Heart right ventricle (tissue), 16 donors: ENCODE data around the gene MUCL1. TPM values are rescaled to one million over a fixed set of nuclear protein-coding genes. Genes with fewer than 3 reads are reported as not detected.

Source experiments
- ATAC-seq, 8 donors: fragments of 200-7000 bp; cut with Tn5 transposase; one replicate each; pipeline ENCODE4 v1.9.1; 2020; ENCODE audit warnings: mild to moderate bottlenecking in 8 of 8, moderate library complexity in 8 of 8, moderate number of reproducible peaks in 1 of 8
- DNase-seq, 2 donors: peaks; one replicate each; pipeline ENCODE4 v3.0.0-alpha.2; 2020
- H3K27ac ChIP-seq, 10 donors: fragments of 200-600 bp; sonication (generic) in 2 of 10; one replicate each; pipeline versions ENCODE4 v1.5.0 to v1.8.0; 2020 to 2022; ENCODE audit warnings: mild to moderate bottlenecking in 3 of 10
- H3K27me3 ChIP-seq, 7 donors: fragments of 200-600 bp; one replicate each; pipeline ENCODE4 v1.8.0; 2021 to 2022; ENCODE audit warnings: mild to moderate bottlenecking in 2 of 7
- H3K36me3 ChIP-seq, 9 donors: fragments of 200-600 bp; sonication (generic) in 1 of 9; one replicate each; pipeline versions ENCODE4 v1.5.0 to v1.8.0; 2020 to 2022; ENCODE audit warnings: mild to moderate bottlenecking in 2 of 9
- H3K4me1 ChIP-seq, 9 donors: fragments of 200-600 bp; sonication (generic) in 1 of 9; one replicate each; pipeline versions ENCODE4 v1.5.0 to v1.8.0; 2020 to 2022; ENCODE audit warnings: mild to moderate bottlenecking in 4 of 9
- H3K4me3 ChIP-seq, 10 donors: fragments of 200-600 bp; sonication (generic) in 2 of 10; one replicate each; pipeline versions ENCODE4 v1.5.0 to v1.8.0; 2020 to 2022; ENCODE audit warnings: mild to moderate bottlenecking in 7 of 10, moderate library complexity in 2 of 10
- H3K9me3 ChIP-seq, 11 donors: fragments of 200-600 bp in 10 of 11; sonication (generic) in 2 of 11; one replicate each; pipeline versions ENCODE4 v1.5.0 to v1.8.0; 2013 to 2022; ENCODE audit warnings: mild to moderate bottlenecking in 2 of 11, control low read depth in 1 of 11, moderate library complexity in 1 of 11
- WGBS, 2 donors: extraction: QIAGEN DNeasy Blood & Tissue Kit; methylation state at CpG; one replicate each; pipeline ENCODE4 v1.1.7; 2013; ENCODE audit warnings: inconsistent platforms in 1 of 2; 5-methylcytosine and 5-hydroxymethylcytosine counted together
- intact Hi-C, 10 donors: fragments of 100-400 bp; cut with DNase I; formaldehyde crosslinking; loops; one replicate each; pipeline versions ENCODE4 v1.11.1 to v1.14.2; 2022
- polyA plus RNA-seq, 2 donors: library from polyadenylated mRNA; stranded (reverse); fragments of 200-250 nt; gene quantifications; one replicate each; pipeline ENCODE4 v1.2.3, GENCODE V29; 2013
- total RNA-seq, 10 donors: library from RNA; stranded (reverse); fragmentation: NEBNext Ultra II Directional in 3 of 10; extraction: Animal tissue kit (Norgen Biotek cat#: 25700) in 3 of 10; gene quantifications; one replicate each; pipeline versions ENCODE4 v1.2.1 to v1.2.4, GENCODE V29; 2021 to 2023
- TF ChIP-seq, protein P1 (sequence below), 9 donors: fragments of 200-600 bp; sonication (generic) in 2 of 9; IDR thresholded peaks; one replicate each; pipeline versions ENCODE4 v1.5.0 to v1.8.0; 2021 to 2022; ENCODE audit warnings: antibody characterized with exemption in 9 of 9, mild to moderate bottlenecking in 5 of 9, moderate library complexity in 1 of 9
- donor health status: Arrhythmogenic right ventricular cardiomyopathy.
- donor health status: ischemic (EF 13 %, LVEDD 7.1; RV severe dilation, severe dysfunction).
- donor health status: healthy with polysubstance abuse.
- donor health status: DM: no; HTN: yes; CAD: no.
- donor health status: DM: no; HTN: no; CAD: no.
- donor health status: ischemic (EF 25% LVEDD 6.9; RV normal size, moderate dysfunction).
- donor health status: ischemic (EF 25% LVEDD 5.7; RV mildly dilated, moderate dysfunction).
- donor health status: healthy.
- donor health status: DM: yes; HTN: yes; CAD: no.
- donor health status: Ischemic cardiomyopathy.
- donor health status: ischemic (EF 35%, LVEDD 5.7; RV mildly dilated, moderate dysfunction).
- donor health status: nonischemic (EF 11% LVEDD 7.7; RV severe dilation, severe dysfunction).
- donor health status: DM: yes; HTN: yes; CAD: no.
- donor health status: PGD.
- donor health status: ischemic (EF 29% LVEDD 5.4; RV normal size, mild dysfunction).
- donor health status: nonischemic (EF 23%, LVEDD 6.1; RV moderate dilation, normal function).

MUCL1 gene
- total and polyA plus RNA-seq, 12 donors, result not detected

DNA sequence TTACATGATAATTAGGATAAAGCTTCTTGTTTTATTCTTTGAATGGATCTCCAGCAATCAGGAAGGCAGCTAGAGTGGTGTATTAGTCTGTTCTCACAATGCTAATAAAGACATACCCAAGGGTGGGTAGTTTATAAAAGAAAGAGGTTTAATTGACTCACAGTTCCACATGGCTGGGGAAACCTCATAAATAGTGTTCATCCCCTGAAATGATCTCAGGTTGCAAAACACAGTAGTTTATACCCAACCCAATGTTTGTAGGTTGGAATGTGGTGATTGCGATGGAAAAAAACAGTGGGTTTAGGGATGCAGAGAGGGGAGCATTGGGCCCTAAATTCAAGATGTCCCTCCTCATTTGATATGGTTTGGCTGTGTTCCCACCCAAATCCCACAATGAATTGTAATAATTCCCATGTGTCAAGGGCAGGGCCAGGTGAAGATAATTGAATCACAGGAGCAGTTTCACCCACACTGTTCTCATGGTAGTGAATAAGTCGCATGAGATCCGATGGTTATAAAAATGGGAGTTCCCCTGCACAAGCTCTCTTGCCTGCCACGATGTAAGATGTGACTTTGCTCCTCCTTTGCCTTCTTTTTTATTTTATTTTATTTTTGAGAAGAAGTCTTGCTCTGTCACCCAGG is 11.5 kb downstream of the MUCL1 start:
- intact Hi-C loops, result no loop called here
- TF ChIP-seq, protein P1, sequence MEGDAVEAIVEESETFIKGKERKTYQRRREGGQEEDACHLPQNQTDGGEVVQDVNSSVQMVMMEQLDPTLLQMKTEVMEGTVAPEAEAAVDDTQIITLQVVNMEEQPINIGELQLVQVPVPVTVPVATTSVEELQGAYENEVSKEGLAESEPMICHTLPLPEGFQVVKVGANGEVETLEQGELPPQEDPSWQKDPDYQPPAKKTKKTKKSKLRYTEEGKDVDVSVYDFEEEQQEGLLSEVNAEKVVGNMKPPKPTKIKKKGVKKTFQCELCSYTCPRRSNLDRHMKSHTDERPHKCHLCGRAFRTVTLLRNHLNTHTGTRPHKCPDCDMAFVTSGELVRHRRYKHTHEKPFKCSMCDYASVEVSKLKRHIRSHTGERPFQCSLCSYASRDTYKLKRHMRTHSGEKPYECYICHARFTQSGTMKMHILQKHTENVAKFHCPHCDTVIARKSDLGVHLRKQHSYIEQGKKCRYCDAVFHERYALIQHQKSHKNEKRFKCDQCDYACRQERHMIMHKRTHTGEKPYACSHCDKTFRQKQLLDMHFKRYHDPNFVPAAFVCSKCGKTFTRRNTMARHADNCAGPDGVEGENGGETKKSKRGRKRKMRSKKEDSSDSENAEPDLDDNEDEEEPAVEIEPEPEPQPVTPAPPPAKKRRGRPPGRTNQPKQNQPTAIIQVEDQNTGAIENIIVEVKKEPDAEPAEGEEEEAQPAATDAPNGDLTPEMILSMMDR (IDR thresholded peaks at IDR 0.05), result no peak
- no peaks in the 10 kb centered on the region for H3K9me3 ChIP-seq
- no peak overlapping the region for H3K27ac ChIP-seq
- peaks cover 0 to 10% (median 0%) of the 10 kb centered on the region in 7 donors for H3K27me3 ChIP-seq
- no peak for DNase-seq
- no peaks in the 10 kb centered on the region for H3K4me1 ChIP-seq
- no peak for ATAC-seq
- no peaks in the 10 kb centered on the region for H3K36me3 ChIP-seq
- no peak overlapping the region for H3K4me3 ChIP-seq
- 82 to 89% methylated on average over 4 of the region's 4 CpGs for WGBS, 2 donors

DNA sequence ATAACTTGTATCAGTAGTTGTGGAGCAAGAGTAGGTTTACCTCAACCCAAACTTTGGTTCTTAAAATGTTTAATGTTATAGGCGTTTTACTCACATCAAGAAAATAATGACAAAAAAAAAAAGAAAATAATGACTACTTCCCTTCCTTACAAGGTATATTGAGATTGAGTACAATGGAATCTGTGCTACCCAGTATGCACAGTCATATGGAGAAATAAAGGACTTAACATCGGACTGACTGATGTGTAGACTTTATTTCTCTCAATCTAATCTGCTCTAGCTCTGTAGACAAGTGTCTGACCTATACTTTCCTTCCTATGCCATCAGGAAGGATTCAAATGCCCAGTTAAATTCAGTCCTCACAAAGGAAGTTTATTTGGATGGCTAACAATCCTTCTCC is 14.4 kb downstream of the MUCL1 start:
- ATAC-seq (no peak), DNase-seq (no peak)
- 47 to 53% methylated on average over 2 of the region's 2 CpGs for WGBS, 2 donors
- H3K4me3 ChIP-seq, result no peak overlapping the region
- H3K4me1 ChIP-seq, result no peaks in the 10 kb centered on the region
- TF ChIP-seq, protein P1 (IDR thresholded peaks at IDR 0.05), result no peak
- peaks cover 0 to 7% (median 0%) of the 10 kb centered on the region in 7 donors for H3K27me3 ChIP-seq
- H3K36me3 ChIP-seq, result no peaks in the 10 kb centered on the region
- no peaks in the 10 kb centered on the region for H3K9me3 ChIP-seq
- no peak overlapping the region for H3K27ac ChIP-seq
- intact Hi-C loops, result no loop called here

DNA sequence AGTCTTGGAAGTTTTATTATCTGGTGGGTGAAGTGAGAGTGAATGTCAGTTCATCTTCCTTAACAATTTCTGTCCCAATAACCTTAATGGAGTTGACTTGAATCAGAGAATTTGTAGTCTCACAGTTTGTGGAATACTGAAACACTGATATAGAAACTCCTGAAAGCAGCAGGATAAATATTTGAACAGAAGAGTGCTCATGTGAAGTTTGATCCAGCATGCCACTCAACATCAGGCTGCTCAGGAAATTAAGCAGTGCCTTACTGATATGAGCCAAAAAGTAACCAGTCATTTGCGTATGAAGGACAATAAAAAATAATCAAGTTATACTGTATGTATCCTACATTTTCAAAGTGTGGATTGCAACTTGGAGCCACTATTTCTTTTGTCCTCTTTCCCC is 15.7 kb downstream of the MUCL1 start:
- DNase-seq, result no peak
- ATAC-seq, result no peak
- WGBS, 2 donors, result 87 to 88% methylated on average over 1 of the region's 1 CpG
- intact Hi-C loops, result no loop called here
- Histone ChIP-seq H3K4me3 (no peak overlapping the region), H3K36me3 (no peaks in the 10 kb centered on the region), H3K27ac (no peak overlapping the region), H3K4me1 (no peaks in the 10 kb centered on the region), H3K27me3 (peaks cover 0 to 7% (median 0%) of the 10 kb centered on the region in 7 donors), H3K9me3 (no peaks in the 10 kb centered on the region)
- TF ChIP-seq, protein P1 (IDR thresholded peaks at IDR 0.05), result no peak

DNA sequence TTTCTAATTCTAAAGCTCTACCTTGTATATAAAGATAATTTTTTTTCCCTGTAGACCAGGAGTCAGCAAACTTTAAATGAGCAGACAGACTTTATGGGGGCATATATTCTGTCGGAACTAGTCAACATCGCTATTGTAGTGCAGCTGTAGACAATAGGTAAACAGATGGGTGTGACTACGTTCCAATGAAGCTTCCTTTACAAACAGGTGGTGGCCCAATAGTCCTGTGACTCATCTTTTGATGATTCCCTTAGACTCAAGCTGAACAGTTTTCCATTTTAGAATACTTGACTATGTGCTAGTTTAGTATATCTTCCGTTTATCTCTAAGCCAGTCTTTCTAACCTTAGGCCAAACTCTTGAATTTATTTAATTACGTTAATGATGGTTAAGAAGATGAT is 16.3 kb downstream of the MUCL1 start:
- intact Hi-C loops, result no loop called here
- H3K27me3 ChIP-seq, result peaks cover 0 to 7% (median 0%) of the 10 kb centered on the region in 7 donors
- H3K27ac ChIP-seq, result no peak overlapping the region
- no peak overlapping the region for H3K4me3 ChIP-seq
- H3K9me3 ChIP-seq, result no peaks in the 10 kb centered on the region
- ATAC-seq (no peak), DNase-seq (no peak)
- 83 to 85% methylated on average over 5 of the region's 5 CpGs for WGBS, 2 donors
- TF ChIP-seq, protein P1 (IDR thresholded peaks at IDR 0.05), result no peak
- H3K4me1 ChIP-seq, result no peaks in the 10 kb centered on the region
- no peaks in the 10 kb centered on the region for H3K36me3 ChIP-seq
